Testis (tissue), 2 donors: ENCODE results near the gene PCDHB4.

ENCODE experiments used
- CTCF ChIP-seq, 3 experiments: fragments of 450-650 bp in 2 of 3; fragments of 200-600 bp in 1 of 3; sonication (generic) in 1 of 3; IDR thresholded peaks; one replicate each; pipeline ENCODE4 v1.5.1; 2016 to 2019; ENCODE audit warnings: antibody characterized with exemption in 3 of 3, mild to moderate bottlenecking in 2 of 3, moderate library complexity in 1 of 3
- POLR2A ChIP-seq: fragments of 450-650 bp; IDR thresholded peaks from one replicate; pipeline ENCODE4 v1.6.1; 2017; ENCODE audit warnings: antibody characterized with exemption, mild to moderate bottlenecking, moderate library complexity

GRCh38 chr5:141101059-141101458 lies 20.6 kb upstream of the PCDHB4 start:
- TF ChIP-seq POLR2A (no peak), CTCF (IDR thresholded peaks at IDR 0.05) (no peak)
